ENCODE measurements around the gene TTC28. TPM values are rescaled to one million over a fixed set of nuclear protein-coding genes. Genes with fewer than 3 reads are reported as not detected.

Gene TTC28
- total and polyA plus RNA-seq, 8 donors: 2.2 to 18.6 (median 11.5) TPM

DNA sequence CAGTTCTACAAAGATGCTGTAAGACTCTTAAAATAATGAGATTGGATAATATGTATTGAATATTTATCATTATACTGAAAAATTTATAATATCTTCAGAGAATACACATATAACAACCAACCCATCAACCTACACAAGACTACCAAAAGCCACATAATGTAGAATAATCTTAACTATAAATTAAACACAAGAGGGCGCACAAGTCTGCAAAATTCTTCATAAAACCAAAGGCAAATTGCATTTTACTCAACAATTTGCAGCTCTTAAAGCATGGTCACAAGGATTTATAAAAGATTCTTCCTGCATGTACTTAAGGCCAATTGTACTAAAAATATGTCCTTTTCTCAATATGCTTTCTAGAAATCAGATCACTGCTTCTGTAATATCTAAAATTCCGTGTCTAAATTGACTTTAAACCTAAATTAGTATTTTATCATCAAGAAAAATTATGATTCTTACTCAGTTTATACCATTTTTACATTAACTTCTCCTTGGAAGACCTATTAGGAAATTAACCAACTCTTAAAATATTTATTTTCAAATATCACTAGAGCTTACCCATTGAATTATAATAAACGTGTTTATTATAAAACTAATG is 79.0 kb downstream of the TTC28 start:
- no peak overlapping the region for H3K4me3 ChIP-seq
- H3K27ac ChIP-seq: no peak overlapping the region
- WGBS, 2 donors: 58 to 61% methylated on average over 3 of the region's 3 CpGs
- no peaks in the 10 kb centered on the region for H3K27me3 ChIP-seq
- TF ChIP-seq, protein P1, sequence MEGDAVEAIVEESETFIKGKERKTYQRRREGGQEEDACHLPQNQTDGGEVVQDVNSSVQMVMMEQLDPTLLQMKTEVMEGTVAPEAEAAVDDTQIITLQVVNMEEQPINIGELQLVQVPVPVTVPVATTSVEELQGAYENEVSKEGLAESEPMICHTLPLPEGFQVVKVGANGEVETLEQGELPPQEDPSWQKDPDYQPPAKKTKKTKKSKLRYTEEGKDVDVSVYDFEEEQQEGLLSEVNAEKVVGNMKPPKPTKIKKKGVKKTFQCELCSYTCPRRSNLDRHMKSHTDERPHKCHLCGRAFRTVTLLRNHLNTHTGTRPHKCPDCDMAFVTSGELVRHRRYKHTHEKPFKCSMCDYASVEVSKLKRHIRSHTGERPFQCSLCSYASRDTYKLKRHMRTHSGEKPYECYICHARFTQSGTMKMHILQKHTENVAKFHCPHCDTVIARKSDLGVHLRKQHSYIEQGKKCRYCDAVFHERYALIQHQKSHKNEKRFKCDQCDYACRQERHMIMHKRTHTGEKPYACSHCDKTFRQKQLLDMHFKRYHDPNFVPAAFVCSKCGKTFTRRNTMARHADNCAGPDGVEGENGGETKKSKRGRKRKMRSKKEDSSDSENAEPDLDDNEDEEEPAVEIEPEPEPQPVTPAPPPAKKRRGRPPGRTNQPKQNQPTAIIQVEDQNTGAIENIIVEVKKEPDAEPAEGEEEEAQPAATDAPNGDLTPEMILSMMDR (IDR thresholded peaks at IDR 0.05): peak in 2 of 4 donors; percentile 25 to 29
- H3K36me3 ChIP-seq: no peaks in the 10 kb centered on the region
- H3K4me1 ChIP-seq: no peaks in the 10 kb centered on the region
- DNase-seq: no peak
- FAIRE-seq: peak; percentile 98
- peak; percentile 74 to 84 (median 82) for ATAC-seq
- intact Hi-C loops (cut with DNase I): loop anchor here in 2 of 3 donors (10.0 kb wide), 1 partner anchor 234 kb away; no protein-coding TSS in a partner anchor
- no peaks in the 10 kb centered on the region for H3K9me3 ChIP-seq

DNA sequence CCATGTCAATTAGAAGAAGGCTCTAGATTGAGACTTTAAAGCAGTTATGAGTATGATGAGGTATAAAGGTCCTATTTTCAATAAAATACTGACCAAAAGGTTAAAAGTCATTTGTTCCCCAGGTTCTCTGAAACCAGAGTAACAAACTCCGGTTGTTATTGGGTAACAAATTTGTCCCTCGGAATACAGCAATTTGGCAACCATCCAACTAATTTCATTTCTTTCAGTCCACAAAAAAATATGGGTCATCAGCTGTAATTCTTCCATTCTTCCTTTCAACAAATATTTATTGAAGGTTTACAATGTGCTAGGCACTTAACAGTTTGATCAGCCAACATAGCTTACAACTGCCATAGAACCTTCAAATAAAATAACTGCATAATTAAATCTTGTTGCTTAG is 79.9 kb downstream of the TTC28 start:
- DNase-seq (no peak), ATAC-seq (no peak), FAIRE-seq (no peak)
- Histone ChIP-seq H3K4me1 (no peaks in the 10 kb centered on the region), H3K9me3 (no peaks in the 10 kb centered on the region), H3K4me3 (no peak overlapping the region), H3K36me3 (no peaks in the 10 kb centered on the region), H3K27me3 (no peaks in the 10 kb centered on the region), H3K27ac (no peak overlapping the region)
- 33 to 41% methylated on average over 2 of the region's 2 CpGs for WGBS, 2 donors
- intact Hi-C loops (cut with DNase I): loop anchor here in 2 of 3 donors (5.0 to 10.0 kb wide), 4 partner anchors 235 to 575 kb away; no protein-coding TSS in a partner anchor
- TF ChIP-seq, protein P1 (IDR thresholded peaks at IDR 0.05): no peak

GRCh38 chr22:28597665-28598064 is 82.0 kb downstream of the TTC28 start:
- no peak for FAIRE-seq

DNA sequence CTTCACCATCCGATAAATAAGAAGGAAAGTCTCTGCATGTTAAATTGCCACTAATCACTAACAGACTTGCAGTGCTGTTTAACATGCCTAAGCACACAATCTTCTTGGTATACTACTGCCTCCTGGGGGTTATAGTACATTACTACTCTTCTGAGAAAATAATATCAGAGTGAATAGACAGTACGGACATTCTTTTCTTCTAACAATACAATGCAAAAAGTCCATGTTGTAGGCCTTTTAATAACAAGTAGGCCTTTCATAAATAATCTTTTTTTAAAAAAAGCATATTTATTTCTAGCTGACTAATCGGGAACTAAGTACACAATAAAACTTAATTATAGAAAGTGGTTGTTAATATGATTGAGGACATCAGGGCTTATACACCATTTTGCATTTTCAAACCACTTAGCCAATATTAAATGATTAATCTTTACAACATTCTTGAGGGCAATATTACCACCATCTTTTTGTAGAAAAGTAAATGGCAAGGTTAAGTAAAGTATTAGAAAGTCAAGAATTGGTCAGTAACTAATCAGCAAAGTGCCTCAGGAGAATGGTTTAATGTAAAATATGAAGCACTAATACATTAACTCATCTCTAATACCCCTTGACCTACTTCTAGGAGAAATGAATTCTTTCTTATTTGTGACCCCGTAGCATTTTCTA is 84.7 kb downstream of the TTC28 start:
- Histone ChIP-seq H3K27me3 (no peaks in the 10 kb centered on the region), H3K4me3 (no peak overlapping the region), H3K36me3 (no peaks in the 10 kb centered on the region), H3K4me1 (no peaks in the 10 kb centered on the region), H3K27ac (no peak overlapping the region), H3K9me3 (no peaks in the 10 kb centered on the region)
- TF ChIP-seq, protein P1 (IDR thresholded peaks at IDR 0.05): peak; percentile 12 to 62 (median 40)
- peak; percentile 83 to 99 (median 97) for ATAC-seq
- DNase-seq: no peak
- WGBS, 2 donors: 20 to 22% methylated on average over 4 of the region's 4 CpGs
- peak; percentile 97 for FAIRE-seq
- intact Hi-C loops (cut with DNase I): loop anchor here in 2 of 3 donors (5.0 to 10.0 kb wide), 3 partner anchors 540 to 570 kb away; no protein-coding TSS in a partner anchor

More at GRCh38 chr22:28597665-28598064, 82.0 kb downstream of the TTC28 start:
- ATAC-seq: no peak
- Histone ChIP-seq H3K9me3 (no peaks in the 10 kb centered on the region), H3K36me3 (no peaks in the 10 kb centered on the region), H3K4me1 (no peaks in the 10 kb centered on the region), H3K4me3 (no peak overlapping the region), H3K27me3 (no peaks in the 10 kb centered on the region), H3K27ac (no peak overlapping the region)
- WGBS, 2 donors: 81 to 83% methylated on average over 3 of the region's 3 CpGs
- intact Hi-C loops (cut with DNase I): loop anchor here in 2 of 3 donors (5.0 to 10.0 kb wide), 3 partner anchors 543 to 573 kb away; no protein-coding TSS in a partner anchor
- TF ChIP-seq, protein P1 (IDR thresholded peaks at IDR 0.05): no peak
- DNase-seq: no peak
